ENCODE measurements around the gene TLCD1.
"Not testable (repeated sequence)": the region's sequence is repeated elsewhere in the genome, so short reads cannot be mapped to it uniquely, and the experiment has no call there.

TLCD1 gene

DNA sequence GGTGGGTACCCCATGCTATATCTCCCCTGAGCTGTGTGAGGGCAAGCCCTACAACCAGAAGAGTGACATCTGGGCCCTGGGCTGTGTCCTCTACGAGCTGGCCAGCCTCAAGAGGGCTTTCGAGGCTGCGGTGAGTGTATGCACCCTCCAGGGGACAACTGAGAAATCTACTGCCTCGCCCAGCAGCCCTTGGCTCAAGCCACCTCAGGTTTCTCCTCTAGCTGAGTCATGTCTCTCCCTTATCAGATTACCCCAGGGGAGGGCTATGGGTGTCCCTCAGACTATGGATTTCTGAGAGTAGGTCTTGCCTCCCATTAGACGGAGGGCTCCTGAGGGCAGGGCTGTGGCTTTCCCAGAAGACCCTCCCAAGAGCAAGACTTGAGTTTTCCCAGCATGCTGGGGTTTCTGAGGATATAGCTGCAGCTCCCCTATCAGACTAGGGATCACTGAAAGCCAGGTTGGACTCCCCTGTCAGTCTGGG lies 9.2 kb upstream of the TLCD1 start:
- TF ChIP-seq POLR2AphosphoS5 (IDR thresholded peaks at IDR 0.05; ENCODE audit: low read depth, low read length) = no peak
- no peak for TF ChIP-seq POLR2A (IDR thresholded peaks at IDR 0.05; ENCODE audit: low read depth, low read length)
- no peak for TF ChIP-seq TAF1 (IDR thresholded peaks at IDR 0.05; ENCODE audit: borderline replicate concordance, low read depth, low read length)
- FAIRE-seq (no peak), DNase-seq (ENCODE audit: insufficient read length) (no peak)

DNA sequence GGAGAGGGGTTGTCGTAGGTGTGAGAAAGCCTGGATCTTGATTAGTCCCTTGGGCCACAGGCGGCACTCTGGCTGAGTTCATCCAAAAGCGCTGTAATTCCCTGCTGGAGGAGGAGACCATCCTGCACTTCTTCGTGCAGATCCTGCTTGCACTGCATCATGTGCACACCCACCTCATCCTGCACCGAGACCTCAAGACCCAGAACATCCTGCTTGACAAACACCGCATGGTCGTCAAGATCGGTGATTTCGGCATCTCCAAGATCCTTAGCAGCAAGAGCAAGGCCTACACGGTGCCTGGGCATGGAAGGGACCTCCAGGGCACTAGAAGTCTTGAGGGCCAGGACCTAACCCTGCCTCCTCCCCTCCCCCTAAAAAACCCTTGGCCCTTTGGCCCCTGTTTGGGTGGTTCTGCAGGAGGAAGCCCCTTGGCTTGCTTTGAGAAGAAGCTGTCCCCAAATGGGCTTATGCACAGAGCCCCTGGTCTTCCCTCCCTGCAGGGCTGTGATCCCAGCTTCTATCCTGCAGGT lies 8.7 kb upstream of the TLCD1 start:
- no peak for TF ChIP-seq TAF1 (IDR thresholded peaks at IDR 0.05; ENCODE audit: borderline replicate concordance, low read depth, low read length)
- TF ChIP-seq POLR2AphosphoS5 (IDR thresholded peaks at IDR 0.05; ENCODE audit: low read depth, low read length) = no peak
- TF ChIP-seq POLR2A (IDR thresholded peaks at IDR 0.05; ENCODE audit: low read depth, low read length) = no peak
- FAIRE-seq (no peak), DNase-seq (ENCODE audit: insufficient read length) (no peak)

DNA sequence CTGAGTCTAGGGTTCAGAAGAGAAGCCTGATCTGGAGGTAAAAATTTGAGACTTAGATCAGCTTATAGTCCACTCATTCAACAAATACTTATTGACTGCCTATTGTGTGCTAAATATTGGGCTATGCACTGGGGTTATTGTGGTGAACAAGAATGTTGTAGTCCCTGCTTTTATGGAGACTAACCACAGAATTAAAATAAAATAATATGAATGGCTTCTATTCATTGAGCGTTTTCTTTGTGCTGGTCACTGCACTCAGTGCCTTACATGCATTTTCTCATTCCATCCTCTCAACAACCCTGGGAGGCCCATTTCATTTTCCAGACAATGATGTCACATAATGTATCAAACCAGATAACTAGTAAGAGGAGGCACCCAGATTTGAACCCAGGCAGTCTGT lies 7.3 kb upstream of the TLCD1 start:
- DNase-seq (ENCODE audit: insufficient read length) (no peak), FAIRE-seq (no peak)
- TF ChIP-seq TAF1 (IDR thresholded peaks at IDR 0.05; ENCODE audit: borderline replicate concordance, low read depth, low read length) (no peak), POLR2A (IDR thresholded peaks at IDR 0.05; ENCODE audit: low read depth, low read length) (no peak), POLR2AphosphoS5 (IDR thresholded peaks at IDR 0.05; ENCODE audit: low read depth, low read length) (no peak)

DNA sequence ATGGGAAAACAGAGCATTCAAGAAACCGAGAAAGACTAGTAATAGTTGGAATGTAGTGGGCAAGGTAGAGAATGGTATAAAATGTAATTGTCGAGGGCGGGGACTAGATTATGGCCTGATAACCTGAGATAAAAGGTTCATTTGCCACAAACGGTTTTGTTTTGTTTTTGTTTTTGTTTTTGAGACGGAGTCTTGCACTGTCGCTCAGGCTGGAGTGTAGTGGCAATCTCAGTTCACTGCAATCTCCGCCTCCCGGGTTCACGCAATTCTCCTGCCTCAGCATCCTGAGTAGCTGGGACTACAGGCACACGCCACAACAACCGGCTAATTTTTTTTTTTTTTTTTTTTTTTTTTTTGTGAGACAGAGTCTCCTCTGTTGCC lies 3.9 kb upstream of the TLCD1 start:
- DNase-seq (ENCODE audit: insufficient read length) (no peak), FAIRE-seq (no peak)

DNA sequence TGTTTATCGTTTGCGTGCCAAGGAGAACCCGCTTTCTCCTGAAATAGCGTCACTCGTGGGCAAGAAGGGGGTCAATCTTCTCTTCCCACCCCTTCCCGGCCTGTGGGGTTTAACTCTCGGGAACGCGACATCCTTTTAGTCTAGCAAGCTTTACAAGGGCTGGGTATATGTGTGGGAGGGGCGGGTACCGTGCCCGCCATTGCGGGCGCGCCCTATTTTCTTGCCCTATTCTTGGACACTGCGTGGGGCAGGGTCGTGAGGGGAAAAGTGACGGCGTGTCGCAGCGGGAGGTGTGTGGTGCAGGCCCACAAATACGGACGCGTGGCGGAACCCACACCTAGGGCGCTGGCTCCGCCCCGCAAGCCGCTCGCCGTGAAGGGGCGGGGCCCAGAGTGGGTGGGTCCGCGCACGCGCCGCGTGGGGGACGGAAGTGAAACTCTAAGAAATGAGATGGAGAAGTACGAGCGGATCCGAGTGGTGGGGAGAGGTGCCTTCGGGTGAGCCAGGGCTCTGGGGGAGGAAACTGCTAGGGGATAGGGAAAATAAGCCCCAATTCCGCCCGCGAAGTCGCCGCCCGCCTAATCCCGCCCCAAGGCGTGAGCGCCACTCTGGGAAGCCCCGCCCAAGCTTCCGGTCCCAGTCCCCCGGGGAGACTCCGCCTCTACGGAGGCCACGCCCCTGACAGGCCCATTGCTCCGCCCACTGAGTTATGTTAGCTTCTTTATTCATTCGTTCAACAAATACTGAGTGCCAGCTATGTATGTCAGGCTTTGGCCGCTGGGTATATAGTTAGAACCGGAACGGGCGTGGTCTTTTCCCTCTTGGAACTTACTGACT lies 2.5 kb upstream of the TLCD1 start, which contains the start of gene NEK8:
NEK8 (plus strand) TSS at position 425 of the 837 bp plus-strand sequence; CDS start at position 451, 26 bp downstream.
- FAIRE-seq = peak; percentile 95

More for the DNA sequence above, 3.9 kb upstream of the TLCD1 start:
- TF ChIP-seq TAF1 (IDR thresholded peaks at IDR 0.05; ENCODE audit: borderline replicate concordance, low read depth, low read length) (no peak), POLR2A (IDR thresholded peaks at IDR 0.05; ENCODE audit: low read depth, low read length) (no peak), POLR2AphosphoS5 (IDR thresholded peaks at IDR 0.05; ENCODE audit: low read depth, low read length) (no peak)

DNA sequence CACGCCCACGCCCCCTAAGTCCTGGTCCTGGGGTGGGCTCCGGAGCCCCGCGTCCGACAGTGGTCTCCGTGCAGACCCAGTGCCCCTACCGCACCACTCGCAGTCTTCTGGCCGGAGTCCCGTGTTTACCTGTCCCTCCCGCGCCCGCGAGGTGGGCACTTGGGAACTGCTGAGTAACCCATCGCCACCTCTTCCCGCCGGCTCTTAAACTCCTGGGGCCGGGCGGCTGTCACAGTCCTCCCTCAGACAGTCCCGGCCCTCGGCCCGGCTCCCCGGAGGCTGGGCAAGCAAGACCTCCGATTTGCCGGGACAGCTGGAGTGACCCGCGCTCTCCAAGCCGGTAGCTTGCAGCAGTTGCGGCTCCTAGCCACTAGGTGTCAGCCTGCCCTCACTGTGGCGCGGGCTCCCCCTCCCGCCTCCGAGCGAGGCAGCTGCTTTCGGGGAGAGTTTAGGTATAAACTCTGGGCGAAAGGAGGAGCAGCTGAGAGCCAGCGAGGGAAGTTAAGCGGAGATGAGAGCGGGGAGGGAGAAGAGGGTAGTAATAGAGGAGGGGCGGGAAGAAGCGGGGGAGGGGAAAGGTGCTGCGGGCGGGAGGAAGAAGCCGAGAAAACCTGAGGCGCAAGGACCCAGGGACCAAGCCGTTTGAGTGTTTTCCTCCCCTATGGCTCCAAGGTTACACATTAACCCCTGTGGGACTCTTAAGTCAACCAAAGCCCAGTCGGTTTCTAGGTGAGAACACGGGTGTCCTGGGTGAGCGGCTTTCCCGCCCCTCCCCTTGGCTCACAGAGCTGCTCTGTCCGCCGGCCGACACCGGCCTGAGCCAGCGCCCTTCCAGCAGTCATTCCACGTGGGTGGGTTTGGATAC lies 826 bp upstream of the TLCD1 start:
- TF ChIP-seq POLR2AphosphoS5 (IDR thresholded peaks at IDR 0.05; ENCODE audit: low read depth, low read length) = no peak
- no peak; the same call in 1 of the 2 replicates for TF ChIP-seq POLR2A (IDR thresholded peaks at IDR 0.05; ENCODE audit: low read depth, low read length)
- TF ChIP-seq TAF1 (IDR thresholded peaks at IDR 0.05; ENCODE audit: borderline replicate concordance, low read depth, low read length) = no peak
- FAIRE-seq = peak; percentile 85
- peak; percentile 80 for DNase-seq (ENCODE audit: insufficient read length)

More for the DNA sequence above, 2.5 kb upstream of the TLCD1 start, which contains the start of gene NEK8:
- peak; percentile 80 for DNase-seq (ENCODE audit: insufficient read length)
- peak; percentile 62; the same call in 1 of the 2 replicates for TF ChIP-seq POLR2A (IDR thresholded peaks at IDR 0.05; ENCODE audit: low read depth, low read length)
- TF ChIP-seq TAF1 (IDR thresholded peaks at IDR 0.05; ENCODE audit: borderline replicate concordance, low read depth, low read length) = peak; percentile 41; the same call in 1 of the 2 replicates
- TF ChIP-seq POLR2AphosphoS5 (IDR thresholded peaks at IDR 0.05; ENCODE audit: low read depth, low read length) = peak; percentile 8; the same call in 1 of the 2 replicates

DNA sequence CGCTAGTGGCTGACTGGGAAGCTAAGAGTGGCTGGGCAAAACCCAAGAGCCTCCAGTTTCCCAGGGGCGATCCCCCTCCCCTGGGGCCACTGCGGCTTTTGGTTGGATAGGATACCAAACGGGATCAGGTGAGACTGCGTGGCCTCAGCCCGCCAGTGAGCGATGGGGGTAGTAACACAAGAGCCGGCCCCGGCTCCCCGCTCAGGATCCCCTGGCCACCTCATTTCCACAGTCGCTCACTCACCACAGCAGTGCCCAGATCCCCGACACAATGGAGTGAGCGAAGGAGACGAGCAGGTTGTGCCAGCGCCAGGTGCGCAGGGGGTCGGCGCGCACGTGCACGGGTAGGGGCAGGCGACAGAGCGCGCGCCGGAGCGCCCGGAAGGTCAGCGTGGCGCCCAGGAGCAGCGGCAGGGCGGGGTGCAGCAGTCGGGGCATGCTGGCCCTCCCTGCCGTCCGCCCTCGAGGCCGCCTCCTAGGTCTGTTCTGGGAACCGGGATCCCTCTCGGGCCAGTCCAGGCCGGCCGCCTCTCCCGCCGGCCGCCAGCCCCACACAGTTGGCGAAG lies 290 bp downstream of the TLCD1 start:
- DNase-seq (ENCODE audit: insufficient read length) (no peak), FAIRE-seq (peak; percentile 36)
- no peak; the same call in 1 of the 2 replicates for TF ChIP-seq TAF1 (IDR thresholded peaks at IDR 0.05; ENCODE audit: borderline replicate concordance, low read depth, low read length)
- peak; percentile 1; the same call in 1 of the 2 replicates for TF ChIP-seq POLR2A (IDR thresholded peaks at IDR 0.05; ENCODE audit: low read depth, low read length)
- peak; percentile 4 for TF ChIP-seq POLR2AphosphoS5 (IDR thresholded peaks at IDR 0.05; ENCODE audit: low read depth, low read length)

DNA sequence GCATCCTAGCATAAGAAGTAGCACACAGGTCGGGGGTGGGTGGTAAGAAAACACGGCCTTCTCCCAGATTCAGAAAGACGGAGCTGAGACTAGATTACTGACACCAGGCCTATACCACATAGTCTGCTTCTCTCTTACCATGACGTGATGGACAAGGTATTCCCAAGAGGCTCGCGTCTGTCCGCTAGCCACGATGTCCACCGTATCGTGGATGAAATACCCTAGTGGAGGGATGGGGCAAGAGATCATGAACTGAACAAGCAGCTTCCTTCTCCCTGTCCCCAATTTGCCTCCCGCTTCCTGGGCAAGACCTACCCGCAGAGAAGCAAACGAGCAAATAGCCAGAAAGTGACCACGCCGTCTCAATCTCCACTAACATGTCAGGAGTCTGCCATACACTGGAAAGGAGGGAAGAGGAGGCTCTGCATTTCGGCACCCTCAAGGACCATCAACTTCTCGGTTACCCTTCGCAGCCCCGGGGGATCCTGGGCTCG lies 820 bp downstream of the TLCD1 start:
- TF ChIP-seq TAF1 (IDR thresholded peaks at IDR 0.05; ENCODE audit: borderline replicate concordance, low read depth, low read length) (no peak), POLR2A (IDR thresholded peaks at IDR 0.05; ENCODE audit: low read depth, low read length) (peak; percentile 86), POLR2AphosphoS5 (IDR thresholded peaks at IDR 0.05; ENCODE audit: low read depth, low read length) (peak; percentile 95)
- DNase-seq (ENCODE audit: insufficient read length) = no peak
- peak; percentile 81 for FAIRE-seq

DNA sequence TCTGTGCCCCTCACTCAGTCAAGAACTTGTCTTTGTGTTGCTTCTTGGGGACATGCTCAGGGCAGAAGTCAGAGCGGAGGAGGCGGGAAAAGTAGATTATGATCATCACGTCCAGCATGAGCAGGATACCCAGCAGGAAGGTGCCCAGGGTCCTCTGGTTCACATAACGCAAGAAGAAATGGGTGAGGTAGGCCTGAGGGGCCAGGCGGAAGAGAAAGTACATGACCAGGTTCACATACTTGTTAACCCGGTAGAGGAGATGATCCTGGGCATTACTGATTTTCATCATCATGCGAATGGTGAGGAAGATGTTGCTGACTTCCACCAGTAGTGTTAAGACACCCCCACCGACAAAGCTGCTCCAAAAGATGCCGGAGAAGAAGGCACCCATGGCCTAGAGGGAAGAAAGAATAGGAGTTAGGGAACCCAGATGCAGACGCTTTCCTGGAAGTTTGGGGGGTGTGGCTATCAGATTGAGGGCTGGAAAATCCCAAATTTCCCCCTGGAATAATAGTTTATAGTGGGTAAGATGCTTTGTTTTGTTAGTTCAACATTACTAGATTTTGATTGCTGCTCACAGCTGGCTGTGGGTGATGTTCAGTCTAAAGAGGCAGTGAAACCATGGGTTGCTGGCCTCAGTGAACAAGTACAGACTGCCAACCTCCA lies 1.4 kb downstream of the TLCD1 start:
- DNase-seq (ENCODE audit: insufficient read length) (no peak), FAIRE-seq (no peak)
- TF ChIP-seq POLR2A (IDR thresholded peaks at IDR 0.05; ENCODE audit: low read depth, low read length) = no peak
- TF ChIP-seq POLR2AphosphoS5 (IDR thresholded peaks at IDR 0.05; ENCODE audit: low read depth, low read length) = no peak

DNA sequence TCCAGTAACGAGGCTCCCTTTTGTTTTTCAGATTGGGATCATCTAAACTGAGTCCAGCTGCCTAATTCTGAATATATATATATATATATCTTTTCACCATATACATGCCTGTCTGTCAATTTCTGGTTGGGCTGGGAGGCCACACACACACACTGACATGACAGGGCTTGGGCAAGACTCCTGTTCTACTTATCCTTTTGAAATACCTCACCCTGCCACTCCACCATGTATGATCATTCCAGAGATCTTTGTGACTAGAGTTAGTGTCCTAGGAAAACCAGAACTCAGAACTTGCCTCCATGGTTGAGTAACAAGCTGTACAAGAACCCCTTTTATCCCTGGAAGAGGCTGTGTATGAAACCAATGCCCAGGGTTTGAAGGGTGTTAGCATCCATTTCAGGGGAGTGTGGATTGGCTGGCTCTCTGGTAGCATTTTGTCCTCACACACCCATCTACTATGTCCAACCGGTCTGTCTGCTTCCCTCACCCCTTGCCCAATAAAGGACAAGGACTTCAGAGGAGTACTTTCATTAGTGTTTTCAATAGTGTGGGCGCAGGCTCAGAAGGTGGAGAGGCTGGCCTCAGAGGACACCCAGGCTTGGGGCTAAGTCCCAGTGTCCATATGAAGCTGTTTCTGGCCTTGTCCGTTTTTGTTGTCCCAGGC lies 2.1 kb downstream of the TLCD1 start:
- FAIRE-seq; DNase-seq (ENCODE audit: insufficient read length): not testable (repeated sequence)
- TF ChIP-seq POLR2A (IDR thresholded peaks at IDR 0.05; ENCODE audit: low read depth, low read length) = peak; percentile 24; the same call in 1 of the 2 replicates
